ENCODE measurements around the gene NEK11.
A peak's percentile ranks its signal among the peaks of the same experiment; 100 is the strongest.

The NEK11 gene, protein sequence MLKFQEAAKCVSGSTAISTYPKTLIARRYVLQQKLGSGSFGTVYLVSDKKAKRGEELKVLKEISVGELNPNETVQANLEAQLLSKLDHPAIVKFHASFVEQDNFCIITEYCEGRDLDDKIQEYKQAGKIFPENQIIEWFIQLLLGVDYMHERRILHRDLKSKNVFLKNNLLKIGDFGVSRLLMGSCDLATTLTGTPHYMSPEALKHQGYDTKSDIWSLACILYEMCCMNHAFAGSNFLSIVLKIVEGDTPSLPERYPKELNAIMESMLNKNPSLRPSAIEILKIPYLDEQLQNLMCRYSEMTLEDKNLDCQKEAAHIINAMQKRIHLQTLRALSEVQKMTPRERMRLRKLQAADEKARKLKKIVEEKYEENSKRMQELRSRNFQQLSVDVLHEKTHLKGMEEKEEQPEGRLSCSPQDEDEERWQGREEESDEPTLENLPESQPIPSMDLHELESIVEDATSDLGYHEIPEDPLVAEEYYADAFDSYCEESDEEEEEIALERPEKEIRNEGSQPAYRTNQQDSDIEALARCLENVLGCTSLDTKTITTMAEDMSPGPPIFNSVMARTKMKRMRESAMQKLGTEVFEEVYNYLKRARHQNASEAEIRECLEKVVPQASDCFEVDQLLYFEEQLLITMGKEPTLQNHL

DNA sequence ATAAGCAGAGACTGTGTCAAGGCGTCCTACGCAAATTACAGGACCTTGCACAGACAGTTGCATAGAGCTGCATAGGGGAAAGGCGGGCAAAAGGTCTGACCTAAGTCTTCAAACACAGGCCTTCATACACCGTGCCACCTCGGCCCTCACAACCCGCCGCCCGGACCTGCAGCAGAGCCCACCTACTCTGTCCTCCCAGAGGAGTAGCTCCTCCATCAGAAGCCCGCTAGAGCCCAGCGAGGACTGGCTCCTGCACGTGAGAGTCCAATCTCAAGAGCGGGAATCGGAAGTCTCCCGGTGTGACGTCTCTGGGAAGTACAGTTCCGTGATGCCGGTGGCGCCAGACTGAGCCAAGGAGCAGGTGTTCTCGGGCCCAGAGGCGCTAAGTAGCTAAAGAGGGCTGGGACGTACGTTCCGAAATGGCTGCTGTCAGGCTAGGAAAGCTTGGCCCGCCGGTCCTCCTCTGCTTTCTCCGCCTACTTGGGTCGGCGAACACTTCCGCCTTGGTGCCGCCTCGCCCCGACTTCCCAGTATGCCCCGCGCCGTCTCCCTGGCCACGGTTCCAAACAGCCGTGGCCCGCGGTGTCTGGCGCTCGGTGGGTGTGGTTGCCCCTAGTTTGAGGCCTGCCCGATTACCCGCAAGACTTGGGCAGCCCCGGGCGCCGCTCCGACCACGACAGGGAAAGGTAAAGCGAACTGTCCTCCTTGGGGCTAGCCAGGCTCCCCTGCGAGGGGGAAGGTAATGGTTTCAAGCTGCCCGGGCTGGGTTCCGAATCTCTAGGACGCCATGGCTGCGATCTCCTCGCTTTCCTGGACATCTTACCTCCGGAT is at the start of gene NEK11, which contains the start of gene ASTE1:
NEK11 (plus strand) TSS at position 557 of the 831 bp plus-strand sequence. CDS start 2,832 bp downstream, outside the sequence.
ASTE1 (minus strand) TSS at position 505 of the 831 bp plus-strand sequence. CDS start 1,519 bp downstream, outside the sequence.
- peak; percentile 92 for DNase-seq

DNA sequence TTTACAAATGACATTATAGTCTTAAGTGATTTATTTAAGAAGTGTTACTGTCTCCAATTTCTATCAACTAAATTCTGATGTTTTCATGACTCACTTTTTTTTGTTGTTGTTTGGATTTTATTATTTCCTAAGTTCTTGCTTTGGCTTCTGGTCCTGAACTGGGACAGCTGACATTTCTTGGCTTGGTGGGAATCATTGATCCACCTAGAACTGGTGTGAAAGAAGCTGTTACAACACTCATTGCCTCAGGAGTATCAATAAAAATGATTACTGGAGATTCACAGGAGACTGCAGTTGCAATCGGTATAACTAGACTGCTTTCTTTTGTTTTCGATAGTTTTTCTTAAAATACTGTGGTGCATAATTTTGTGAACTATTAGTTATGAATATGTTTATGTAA is 47.6 kb upstream of the NEK11 start:
- DNase-seq, result no peak

DNA sequence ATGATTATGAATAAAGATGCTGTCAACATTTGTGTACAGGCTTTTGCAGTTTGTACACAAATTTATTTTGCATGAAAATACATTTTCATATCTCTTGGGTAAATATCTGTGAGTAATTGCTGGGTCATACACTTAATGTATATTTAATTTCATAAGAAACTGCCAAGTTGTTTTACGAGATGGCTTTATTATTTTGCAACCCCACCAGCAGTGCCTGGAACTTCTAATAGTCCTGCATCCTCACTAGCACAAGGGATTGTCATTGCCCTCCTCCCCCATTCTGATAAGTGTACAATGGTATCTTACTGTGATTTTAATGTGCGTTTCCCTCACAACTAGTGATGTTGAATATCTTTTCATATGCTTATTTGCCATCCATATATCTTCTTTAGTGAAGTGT is 45.2 kb upstream of the NEK11 start:
- DNase-seq, result no peak

DNA sequence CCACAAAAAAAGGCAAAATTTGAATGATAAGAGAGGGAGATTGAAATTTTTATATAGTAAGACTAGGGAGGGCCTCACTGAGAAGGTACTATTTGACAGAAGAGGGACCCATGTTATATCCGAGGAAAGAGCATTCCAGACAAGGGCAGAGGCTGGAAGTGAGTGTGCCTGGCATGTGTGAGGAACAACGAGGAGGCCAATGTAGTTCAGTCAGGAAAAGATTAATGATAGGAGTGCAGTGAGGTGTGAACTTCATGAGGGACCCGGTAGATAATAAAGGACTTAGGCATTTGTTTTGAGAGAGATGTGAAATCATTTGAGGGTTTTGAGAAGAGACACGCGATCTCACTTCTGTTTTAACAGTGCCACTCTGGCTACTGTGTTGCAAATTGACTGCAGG is 36.4 kb upstream of the NEK11 start:
- DNase-seq, result no peak

DNA sequence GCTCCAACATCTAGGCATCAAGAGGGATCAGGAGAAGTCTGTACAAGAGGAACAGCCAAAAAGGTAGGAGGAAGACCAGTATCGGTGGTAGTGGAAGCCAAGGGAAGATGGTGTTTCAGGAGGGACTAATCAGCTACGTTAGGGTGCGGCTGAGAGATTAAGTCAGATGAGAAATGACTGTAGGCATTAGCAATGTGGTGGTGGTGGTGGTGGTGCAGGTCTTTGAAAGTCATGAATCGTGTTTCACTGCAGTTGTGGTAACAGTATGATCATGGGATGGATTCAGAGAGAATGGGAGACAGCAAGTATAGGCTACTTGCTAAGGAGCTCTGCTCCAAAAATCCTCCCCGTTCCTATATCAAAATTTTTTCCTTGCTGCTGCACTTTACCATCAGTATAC is 35.6 kb upstream of the NEK11 start:
- no peak for DNase-seq

DNA sequence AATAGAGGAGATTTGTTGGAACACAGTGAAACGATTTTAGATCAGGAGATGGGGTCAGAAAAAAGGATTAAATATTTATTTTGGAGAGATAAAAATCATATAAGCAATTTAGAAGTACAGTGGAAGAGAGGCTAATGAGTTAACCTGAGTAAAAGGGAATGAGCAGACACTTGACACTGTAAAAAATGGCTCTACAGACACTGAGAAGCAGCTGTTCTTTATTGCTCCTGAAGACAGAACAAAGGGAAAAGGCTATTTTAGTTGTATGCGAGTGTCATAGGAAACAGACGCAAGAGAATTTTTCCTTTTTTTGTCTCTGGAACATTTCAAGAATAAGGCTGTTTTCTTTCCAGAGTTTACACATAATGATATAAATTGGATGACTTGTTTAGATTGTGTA is 34.3 kb upstream of the NEK11 start:
- no peak for DNase-seq

DNA sequence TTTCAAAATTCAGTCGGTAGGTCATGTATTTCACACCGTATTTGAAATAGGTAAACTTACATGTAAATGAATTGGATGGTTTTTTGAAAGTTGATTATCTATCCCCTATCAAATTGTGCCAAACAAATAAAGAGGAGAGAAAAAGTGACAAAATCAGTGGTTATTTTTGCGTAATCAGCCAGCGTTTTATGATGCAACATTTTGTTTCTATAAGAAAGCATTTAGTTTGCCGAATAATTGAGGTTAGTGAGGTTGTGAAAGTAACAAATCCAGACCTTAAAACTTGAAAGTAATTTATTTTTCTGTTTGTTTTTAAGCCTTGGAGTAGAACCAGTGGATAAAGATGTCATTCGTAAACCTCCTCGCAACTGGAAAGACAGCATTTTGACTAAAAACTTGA is 29.4 kb upstream of the NEK11 start:
- DNase-seq, result no peak

DNA sequence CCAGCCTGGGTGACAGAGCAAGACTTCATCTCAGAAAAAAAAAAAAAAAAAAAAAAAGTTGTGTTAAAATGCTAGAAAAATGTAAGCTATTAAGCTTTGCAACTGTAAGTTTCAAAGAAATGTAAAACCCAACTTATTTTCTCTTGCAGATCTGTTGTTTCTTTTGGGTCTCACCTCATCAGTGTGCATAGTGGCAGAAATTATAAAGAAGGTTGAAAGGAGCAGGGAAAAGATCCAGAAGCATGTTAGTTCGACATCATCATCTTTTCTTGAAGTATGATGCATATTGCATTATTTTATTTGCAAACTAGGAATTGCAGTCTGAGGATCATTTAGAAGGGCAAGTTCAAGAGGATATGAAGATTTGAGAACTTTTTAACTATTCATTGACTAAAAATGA is 25.6 kb upstream of the NEK11 start:
- DNase-seq, result no peak

DNA sequence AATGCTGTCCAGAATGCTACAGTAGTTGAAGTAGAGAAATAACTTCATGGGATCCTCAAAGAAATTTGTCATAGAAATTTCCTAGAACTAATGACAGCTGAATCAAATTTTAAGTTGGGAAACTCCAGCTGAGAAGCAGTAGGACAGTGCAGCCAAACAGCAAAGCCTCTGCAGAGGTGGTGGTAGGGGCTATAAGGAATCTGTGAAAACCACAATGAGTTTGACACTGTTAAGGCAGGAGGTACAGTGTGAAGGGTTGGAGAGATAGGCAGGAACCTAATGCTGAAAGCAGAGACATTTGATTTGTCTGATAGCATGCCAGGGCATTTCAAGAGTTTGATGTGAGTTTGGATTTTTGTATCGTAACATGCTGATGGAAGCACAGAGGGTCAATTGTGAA is 22.1 kb upstream of the NEK11 start:
- DNase-seq, result no peak

DNA sequence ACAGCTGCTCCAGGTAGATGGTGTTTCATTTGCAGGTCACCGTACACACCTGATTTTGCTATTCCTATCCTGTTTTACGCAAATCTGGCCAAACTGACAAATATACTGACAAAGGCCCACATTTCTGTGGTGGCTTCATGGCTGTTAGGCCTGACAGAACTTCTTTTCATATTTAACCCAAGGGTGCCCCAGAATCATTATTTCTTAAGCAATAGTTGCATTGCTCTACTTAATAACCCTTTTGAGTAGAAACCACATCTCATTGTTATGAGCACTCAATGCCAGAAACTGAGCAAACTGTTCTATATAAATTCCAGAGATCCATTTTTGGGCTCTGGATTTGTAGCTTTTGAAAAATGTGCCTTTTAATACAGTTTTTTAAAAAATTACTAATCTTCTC is 19.4 kb upstream of the NEK11 start:
- no peak for DNase-seq

DNA sequence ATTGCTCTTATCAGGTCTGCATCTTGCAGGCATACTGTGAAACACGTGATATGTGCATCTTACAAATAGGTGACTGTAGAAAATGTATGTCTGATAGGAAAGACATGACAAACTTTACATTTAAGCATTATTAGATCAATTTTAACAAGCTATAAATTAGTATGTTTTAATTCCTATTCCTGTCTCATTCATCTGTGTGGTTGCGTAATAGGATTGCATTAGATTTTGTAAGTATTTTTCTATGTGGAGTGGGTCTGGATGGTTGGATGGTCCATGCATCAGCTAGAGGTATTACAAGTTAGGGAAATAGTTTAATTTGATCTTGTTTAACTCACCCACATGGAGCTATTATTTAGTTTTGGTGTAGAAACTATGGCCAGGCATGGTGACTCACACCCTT is 18.9 kb upstream of the NEK11 start:
- no peak for DNase-seq

DNA sequence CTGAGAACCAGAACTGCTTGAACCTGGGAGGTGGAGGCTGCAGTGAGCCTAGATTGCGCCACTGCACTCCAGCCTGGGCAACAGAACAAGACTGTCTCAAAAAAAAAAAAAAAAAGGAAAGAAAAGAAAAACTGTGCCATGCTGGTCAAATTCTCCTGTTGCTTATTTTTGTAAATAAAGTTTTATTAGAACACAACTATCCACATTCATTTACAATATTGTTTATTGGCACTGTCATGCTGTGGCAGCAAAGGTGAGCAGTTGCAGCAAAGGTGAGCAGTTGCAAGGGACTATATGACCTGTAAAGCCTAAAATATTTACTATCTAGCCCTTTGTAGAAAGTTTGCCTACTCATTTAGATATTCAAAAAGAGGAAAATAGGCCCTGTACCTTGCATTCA is 18.4 kb upstream of the NEK11 start:
- DNase-seq, result no peak

DNA sequence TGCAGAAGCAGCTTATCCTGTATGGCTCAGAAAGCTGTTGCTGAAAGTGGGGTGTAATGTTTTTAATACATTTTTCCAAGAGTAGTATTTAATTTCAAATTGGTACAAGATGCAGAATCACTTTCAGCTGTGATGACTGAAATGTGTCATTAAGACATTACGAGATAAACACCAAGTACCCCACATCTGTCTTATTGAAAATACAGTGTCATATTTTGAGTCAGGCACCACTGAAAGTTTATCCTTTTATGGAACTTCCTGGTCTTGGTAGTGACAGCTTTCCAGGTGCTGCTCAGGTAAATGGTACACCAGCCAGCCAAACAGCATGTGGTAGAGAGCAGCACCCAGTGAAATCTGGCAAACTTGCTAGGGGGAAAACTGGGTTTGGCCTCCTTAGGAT is 17.0 kb upstream of the NEK11 start:
- no peak for DNase-seq

DNA sequence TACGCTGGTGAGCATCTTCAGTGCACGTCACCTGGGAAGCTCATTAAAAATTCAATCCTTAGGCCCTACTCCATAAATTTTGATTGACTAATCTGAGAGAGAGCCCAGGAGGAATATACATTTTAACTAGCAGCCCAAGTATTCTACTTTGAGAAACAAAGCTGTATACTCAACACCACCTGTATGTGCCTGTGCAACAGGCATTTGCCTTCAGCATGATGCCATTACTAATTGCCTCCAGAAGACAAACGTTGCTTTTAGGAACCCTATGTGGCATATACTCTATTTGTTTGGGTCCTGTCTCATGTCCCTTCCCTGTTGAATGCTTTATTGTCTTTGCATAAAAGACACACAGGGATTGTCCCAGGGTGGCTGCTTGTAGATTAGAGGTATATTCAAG is 7.7 kb upstream of the NEK11 start:
- no peak for DNase-seq

DNA sequence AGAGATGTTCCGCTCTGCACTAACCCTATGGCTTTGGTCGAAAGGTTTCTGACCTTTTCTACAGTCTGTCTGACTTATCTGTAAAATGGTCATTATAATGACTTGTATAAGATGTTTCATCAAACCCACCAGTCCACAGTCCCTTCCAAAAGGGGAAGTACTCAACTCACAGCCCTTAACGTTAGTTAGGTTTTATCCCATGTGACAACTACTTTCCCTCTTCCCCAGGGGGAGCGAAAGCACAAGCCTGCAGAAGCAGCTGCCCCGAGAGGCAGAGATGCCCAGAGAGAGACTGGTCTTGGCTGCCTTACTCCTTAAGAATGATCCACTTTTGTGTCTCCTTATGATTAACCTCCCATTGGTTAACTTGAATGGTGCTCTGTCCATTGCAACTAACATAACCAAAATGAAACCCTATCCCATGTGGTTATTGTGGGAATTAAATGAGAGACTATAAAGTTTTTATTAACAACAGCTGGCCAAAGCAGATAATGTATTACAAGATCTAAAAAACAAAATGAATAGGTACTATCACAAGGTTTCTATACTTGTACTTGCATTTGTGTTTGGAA is 6.5 kb upstream of the NEK11 start:
- no peak for DNase-seq

DNA sequence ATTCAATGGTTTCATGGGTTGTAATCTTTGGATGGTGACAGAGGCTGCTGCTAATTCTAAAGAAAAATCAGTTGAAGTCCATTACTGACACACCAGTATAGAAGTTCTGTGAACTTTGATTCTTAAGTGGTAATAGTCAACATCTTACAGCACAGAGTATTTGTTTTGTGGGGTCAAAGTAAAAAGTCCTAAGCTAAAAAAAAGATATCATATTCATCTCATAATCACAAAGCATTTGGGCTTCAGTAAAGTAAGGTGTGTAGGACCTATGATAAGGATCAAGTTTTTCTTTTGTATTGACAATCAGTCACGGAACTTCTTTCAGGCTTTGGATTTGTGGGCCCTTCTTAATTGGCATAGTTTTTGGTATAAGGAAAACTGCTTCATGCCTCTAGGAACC is 1.1 kb upstream of the NEK11 start:
- DNase-seq, result no peak

DNA sequence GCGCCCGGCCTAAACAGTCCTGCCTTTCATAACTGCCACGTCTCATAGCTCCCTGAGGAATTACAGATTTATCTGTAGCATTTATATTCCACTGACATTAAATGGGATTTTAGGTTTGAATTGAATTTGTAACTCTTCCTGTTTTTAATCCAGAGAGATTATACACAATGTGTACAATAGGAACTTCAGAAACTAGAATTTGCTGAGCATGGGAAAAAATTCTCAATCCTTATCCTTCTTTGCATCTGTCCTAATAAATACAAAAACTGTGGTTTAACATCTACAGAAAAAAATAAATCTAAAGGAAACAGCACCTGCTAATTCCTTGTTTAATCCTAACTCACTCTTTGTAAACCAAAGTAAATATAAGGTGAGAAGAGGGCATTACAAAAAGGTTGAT is 2.2 kb downstream of the NEK11 start:
- no peak for DNase-seq

DNA sequence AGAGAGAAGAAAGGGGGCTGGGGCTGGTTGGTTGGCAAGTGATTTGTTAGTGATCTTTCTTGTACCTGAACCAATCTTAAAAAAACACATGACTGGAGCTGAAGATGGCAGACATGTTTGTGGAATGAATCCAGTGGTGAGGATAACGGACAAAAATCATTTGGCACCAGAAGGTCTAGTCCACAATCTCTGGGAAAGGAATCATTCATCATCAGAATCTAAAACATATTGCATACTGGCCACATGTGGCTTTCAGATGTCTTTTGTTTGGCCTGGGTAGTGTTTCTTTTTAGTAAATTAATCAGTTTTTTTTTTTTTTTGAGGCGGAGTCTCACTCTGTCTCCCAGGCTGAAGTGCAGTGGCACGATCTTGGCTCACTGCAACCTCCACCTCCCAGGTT is 5.0 kb downstream of the NEK11 start:
- DNase-seq, result no peak

DNA sequence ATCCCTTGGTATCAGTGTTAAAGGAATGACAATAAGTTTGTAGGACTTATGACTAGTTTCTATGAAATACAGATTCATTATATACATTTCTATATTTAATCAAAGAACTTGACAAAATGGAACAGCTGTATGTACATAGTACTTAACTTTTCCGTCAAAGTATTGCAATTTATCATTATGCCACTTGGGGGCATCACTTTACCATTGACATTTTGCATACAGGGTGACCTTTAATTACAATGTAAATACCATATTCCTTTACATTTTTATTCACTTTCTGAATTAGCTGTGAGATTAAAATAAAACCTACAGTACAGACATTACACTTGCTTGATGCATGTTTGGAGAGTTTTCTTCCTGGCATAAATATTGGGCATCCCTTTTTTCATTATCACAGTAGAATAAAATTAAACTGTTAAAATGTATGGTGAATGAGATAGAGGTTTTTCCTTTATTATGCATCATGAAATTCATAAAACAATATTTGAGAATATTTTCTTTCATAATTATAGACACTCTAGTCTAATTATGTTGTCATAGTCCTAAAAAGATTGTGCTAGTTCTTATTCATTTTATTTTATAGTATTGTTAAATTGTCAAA is 6.9 kb downstream of the NEK11 start:
- DNase-seq, result peak; percentile 44

DNA sequence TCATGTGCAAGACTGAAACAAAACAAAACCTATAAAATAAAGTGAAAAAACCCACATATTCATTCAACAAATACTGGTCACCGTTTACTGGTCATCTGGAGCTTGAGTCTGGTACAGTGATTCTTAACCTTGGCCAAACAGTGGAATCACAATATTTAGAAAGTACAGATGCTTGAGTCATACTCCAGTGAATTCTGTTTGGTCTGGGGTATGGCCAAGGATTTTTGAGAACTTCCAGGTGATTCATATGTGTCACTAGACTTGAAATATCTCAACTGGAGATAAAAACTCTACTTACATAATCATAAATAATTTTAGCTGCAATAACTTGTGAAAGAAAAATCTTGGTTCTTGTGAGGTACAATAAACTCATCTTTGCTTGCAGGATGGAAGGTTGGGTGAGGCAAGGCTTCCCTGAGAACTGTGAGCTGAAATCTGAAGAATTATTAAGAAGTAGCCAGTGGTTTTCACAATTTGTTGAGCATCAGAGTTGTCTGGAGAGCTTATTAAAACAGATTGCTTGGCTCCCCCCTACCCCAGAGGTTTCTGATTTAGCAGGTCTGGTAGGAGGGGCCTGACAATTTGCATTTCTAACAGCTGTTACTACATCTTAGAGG is 9.6 kb downstream of the NEK11 start:
- no peak for DNase-seq

DNA sequence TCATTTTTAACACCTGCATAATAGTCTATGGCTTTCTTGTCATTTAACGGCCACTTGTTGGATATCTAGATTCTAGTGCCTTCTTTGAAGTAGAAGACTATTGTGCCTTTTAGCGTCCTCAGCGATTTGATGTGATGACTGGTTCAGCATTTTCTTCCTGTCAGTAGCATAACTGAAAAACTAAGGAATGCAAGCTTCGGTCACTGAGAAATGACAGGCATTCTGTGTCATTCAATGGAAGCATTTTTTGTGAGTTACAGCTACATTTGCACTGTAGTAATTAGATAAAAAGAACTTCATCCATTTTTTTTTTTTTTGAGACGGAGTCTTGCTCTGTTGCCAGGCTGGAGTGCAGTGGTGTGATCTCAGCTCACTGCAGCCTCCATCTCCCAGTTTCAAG is 10.3 kb downstream of the NEK11 start:
- DNase-seq, result no peak

DNA sequence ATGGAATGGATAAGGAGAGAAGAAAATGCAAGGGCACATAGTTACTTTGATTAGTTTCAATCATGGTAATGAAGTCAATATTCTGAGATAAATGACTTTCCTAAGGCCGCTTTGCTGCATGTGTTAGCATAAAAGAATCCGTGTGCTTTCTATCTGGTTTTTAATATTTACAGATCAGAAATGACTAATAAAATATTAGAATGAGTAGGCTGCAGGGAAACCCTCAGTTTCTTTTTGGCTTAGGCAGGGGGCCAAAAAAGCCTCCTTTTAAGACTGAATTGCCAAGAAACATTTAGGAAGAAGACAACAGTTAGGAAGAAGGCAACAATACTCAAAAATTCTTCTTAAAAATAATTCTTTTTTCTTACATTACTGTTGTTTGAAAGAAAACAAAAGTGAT is 11.6 kb downstream of the NEK11 start:
- no peak for DNase-seq

Data from stimulated activated CD4-positive, alpha-beta T cell treated with anti-CD3 and anti-CD28 coated beads, Interleukin-4, amount 100 ng/mL, for 24 hours (primary cell).